Activated T-cell treated with anti-CD3 and anti-CD28 coated beads, Interleukin-2, amount 50 U/mL, for 72 hours (primary cell): Measurements from ENCODE around the gene HSD17B12. TPM values are rescaled to one million over a fixed set of nuclear protein-coding genes. Genes with fewer than 3 reads are reported as not detected.

ENCODE experiments used
- ATAC-seq, 2 donors: fragments of 150-1000 bp; cut with Tn5 transposase; replicated peaks in 1 of 2; 2 replicates each; pipeline ENCODE4 v1.10.0; 2021; ENCODE audit warnings: moderate library complexity in 2 of 2, mild to moderate bottlenecking in 1 of 2
- DNase-seq, 2 donors: peaks; one replicate each; pipeline ENCODE4 v3.0.0; 2021 to 2022; ENCODE audit warnings: mixed read lengths in 1 of 2
- H3K27ac Mint-ChIP-seq: one replicate; pipeline ENCODE4 v1.8.0; 2022; ENCODE audit warnings: mild to moderate bottlenecking, moderate library complexity, mixed read lengths
- H3K27me3 Mint-ChIP-seq: one replicate; pipeline ENCODE4 v1.8.0; 2022; ENCODE audit warnings: low read depth, mixed read lengths
- H3K36me3 Mint-ChIP-seq, 2 donors: one replicate each; pipeline ENCODE4 v1.8.0; 2022; ENCODE audit warnings: mixed read lengths in 2 of 2, mild to moderate bottlenecking in 1 of 2; ENCODE audit not compliant: insufficient read depth in 2 of 2
- H3K4me1 Mint-ChIP-seq: one replicate; pipeline ENCODE4 v1.8.0; 2022; ENCODE audit warnings: low read depth, mixed read lengths
- H3K4me3 Mint-ChIP-seq, 2 donors: one replicate each; pipeline ENCODE4 v1.8.0; 2022; ENCODE audit warnings: mild to moderate bottlenecking in 2 of 2, mixed read lengths in 2 of 2, moderate library complexity in 2 of 2
- H3K9me3 Mint-ChIP-seq, 2 donors: one replicate each; pipeline ENCODE4 v1.8.0; 2022; ENCODE audit warnings: mixed read lengths in 2 of 2
- total RNA-seq, 2 donors: library from RNA; stranded (reverse); gene quantifications; one replicate each; pipeline ENCODE4 v1.2.3, GENCODE V29; 2022

Gene HSD17B12
- total RNA-seq, 2 donors from 2014 or later: 46.2 to 49.0 TPM

- DNase-seq (no peak), ATAC-seq (no peak)
- H3K27ac Mint-ChIP-seq: peak overlapping the region; percentile 64
- H3K4me1 Mint-ChIP-seq: peaks cover 27% of the 10 kb centered on the region
- no peaks in the 10 kb centered on the region for H3K9me3 Mint-ChIP-seq
- no peak overlapping the region for H3K4me3 Mint-ChIP-seq
- H3K36me3 Mint-ChIP-seq: peaks cover 0 to 2% of the 10 kb centered on the region in 2 donors
- H3K27me3 Mint-ChIP-seq: no peaks in the 10 kb centered on the region
Observed at GRCh38 chr11:43834286-43834685, 153.7 kb downstream of the HSD17B12 start.

DNA sequence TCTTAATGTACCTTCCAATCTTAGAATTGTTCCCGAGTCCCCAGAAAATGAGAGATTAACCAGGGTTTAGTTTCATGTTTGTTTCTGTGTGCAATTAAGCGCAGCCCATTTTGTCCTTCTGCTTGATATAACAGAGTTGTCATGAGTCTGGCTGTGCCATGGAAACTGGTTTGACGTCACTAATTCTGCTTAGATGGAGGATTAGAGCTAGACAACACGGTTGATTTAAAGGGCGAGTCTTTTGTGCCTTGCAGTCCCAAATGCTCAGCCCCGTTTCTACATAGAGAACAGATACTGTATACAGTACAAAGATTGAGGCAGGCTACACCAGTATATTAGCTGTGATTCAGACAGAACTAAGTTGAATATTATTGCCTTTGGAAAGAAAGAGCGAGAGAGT, 154.6 kb downstream of the HSD17B12 start:
- Mint-ChIP-seq H3K36me3 (peaks cover 0 to 6% of the 10 kb centered on the region in 2 donors), H3K4me1 (peaks cover 27% of the 10 kb centered on the region), H3K4me3 (no peak overlapping the region), H3K27ac (no peak overlapping the region), H3K27me3 (no peaks in the 10 kb centered on the region), H3K9me3 (no peaks in the 10 kb centered on the region)
- ATAC-seq (no peak), DNase-seq (no peak)

- no peak overlapping the region for H3K27ac Mint-ChIP-seq
- H3K4me1 Mint-ChIP-seq: peaks cover 9% of the 10 kb centered on the region
- H3K4me3 Mint-ChIP-seq: no peak overlapping the region
- DNase-seq (no peak), ATAC-seq (peak in 1 of 2 donors; percentile 54)
- no peaks in the 10 kb centered on the region for H3K9me3 Mint-ChIP-seq
- H3K27me3 Mint-ChIP-seq: no peaks in the 10 kb centered on the region
- peaks cover 0 to 10% of the 10 kb centered on the region in 2 donors for H3K36me3 Mint-ChIP-seq
Observed at GRCh38 chr11:43837879-43838278, 157.3 kb downstream of the HSD17B12 start.

GRCh38 chr11:43842021-43842420, 161.5 kb downstream of the HSD17B12 start:
- Mint-ChIP-seq H3K4me1 (no peaks in the 10 kb centered on the region), H3K9me3 (no peaks in the 10 kb centered on the region), H3K27ac (no peak overlapping the region), H3K27me3 (no peaks in the 10 kb centered on the region), H3K4me3 (no peak overlapping the region), H3K36me3 (peaks cover 0 to 10% of the 10 kb centered on the region in 2 donors)
- DNase-seq (no peak), ATAC-seq (no peak)

- ATAC-seq (no peak), DNase-seq (no peak)
- H3K36me3 Mint-ChIP-seq: peaks cover 0 to 4% of the 10 kb centered on the region in 2 donors
- H3K9me3 Mint-ChIP-seq: no peaks in the 10 kb centered on the region
- H3K27me3 Mint-ChIP-seq: no peaks in the 10 kb centered on the region
- no peaks in the 10 kb centered on the region for H3K4me1 Mint-ChIP-seq
- no peak overlapping the region for H3K27ac Mint-ChIP-seq
- no peak overlapping the region for H3K4me3 Mint-ChIP-seq
Observed at GRCh38 chr11:43845816-43846215, 165.3 kb downstream of the HSD17B12 start.

DNA sequence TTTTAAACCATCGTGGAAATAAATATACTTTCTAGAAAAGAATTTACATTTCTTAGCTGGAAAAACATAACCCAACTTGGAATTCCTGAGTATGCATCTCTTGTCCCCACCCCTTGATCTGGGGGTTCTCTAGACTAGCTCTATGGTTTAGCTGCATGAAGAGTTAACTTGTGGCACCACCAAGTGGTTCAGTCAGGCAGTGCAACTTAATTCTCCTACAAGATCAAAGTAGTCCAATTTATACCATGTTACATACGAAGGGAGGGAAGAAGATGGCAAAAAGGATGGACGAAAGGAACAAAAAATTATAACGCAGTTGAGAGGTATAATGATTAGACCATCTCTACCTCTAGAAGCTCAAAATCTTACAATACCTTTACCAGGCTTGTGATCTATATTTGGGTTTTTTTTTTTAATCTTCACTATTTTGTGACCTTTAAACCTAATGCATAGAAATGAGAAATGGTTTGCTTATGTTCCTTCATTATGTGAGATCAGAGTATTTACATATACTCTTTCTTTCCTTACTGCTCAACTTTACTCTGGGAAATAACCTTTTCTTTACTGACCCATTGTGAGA, 171.6 kb downstream of the HSD17B12 start:
- no peak overlapping the region for H3K4me3 Mint-ChIP-seq
- DNase-seq (peak; percentile 64 to 70), ATAC-seq (peak; percentile 69 to 77)
- H3K36me3 Mint-ChIP-seq: peaks cover 0 to 3% of the 10 kb centered on the region in 2 donors
- no peaks in the 10 kb centered on the region for H3K9me3 Mint-ChIP-seq
- no peak overlapping the region for H3K27ac Mint-ChIP-seq
- no peaks in the 10 kb centered on the region for H3K27me3 Mint-ChIP-seq
- H3K4me1 Mint-ChIP-seq: no peaks in the 10 kb centered on the region

DNA sequence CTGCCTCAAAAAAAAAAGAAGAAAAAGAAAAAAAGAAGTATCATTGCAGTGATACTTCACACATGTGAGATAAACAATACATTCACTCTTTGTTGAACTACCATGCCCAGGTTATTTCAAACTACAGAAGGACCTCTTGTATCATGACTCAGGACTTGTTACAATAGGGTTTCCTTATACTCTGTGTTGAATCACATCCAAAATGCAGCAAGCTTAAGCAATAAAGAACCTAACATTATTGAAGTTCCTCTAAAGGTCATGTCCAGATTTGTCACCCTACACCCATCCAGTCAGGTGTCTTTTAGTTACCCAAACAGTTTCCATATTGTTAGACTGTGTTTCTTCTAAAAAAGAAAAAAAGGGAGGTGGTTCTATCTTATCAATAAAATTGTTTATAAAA, 173.2 kb downstream of the HSD17B12 start:
- H3K36me3 Mint-ChIP-seq: peaks cover 0 to 3% of the 10 kb centered on the region in 2 donors
- H3K4me1 Mint-ChIP-seq: no peaks in the 10 kb centered on the region
- peak overlapping the region; percentile 26 for H3K27ac Mint-ChIP-seq
- no peaks in the 10 kb centered on the region for H3K27me3 Mint-ChIP-seq
- DNase-seq: no peak
- no peak overlapping the region for H3K4me3 Mint-ChIP-seq
- no peak for ATAC-seq
- no peaks in the 10 kb centered on the region for H3K9me3 Mint-ChIP-seq

DNA sequence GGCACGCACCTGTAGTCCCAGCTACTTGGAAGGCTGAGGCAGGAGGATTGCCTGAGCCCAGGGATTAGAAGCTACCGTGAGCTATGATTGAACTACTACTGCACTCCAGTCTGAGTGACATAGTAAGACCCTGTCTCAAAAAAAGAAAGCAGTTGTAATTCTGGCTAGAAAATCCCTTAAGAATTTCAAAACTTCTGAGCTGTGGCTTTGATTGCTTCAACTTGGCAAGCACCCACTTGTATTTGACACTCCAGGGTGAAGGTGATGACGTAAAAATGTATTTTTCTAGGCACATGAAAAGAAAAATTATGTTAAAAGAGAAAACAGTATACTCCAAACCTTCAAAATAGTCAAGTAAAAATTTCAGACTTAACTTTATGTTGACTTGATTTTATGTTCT, 176.5 kb downstream of the HSD17B12 start:
- Mint-ChIP-seq H3K27me3 (no peaks in the 10 kb centered on the region), H3K36me3 (peaks cover 0 to 7% of the 10 kb centered on the region in 2 donors), H3K4me1 (no peaks in the 10 kb centered on the region), H3K4me3 (no peak overlapping the region), H3K27ac (no peak overlapping the region), H3K9me3 (peaks cover 2 to 3% of the 10 kb centered on the region in 2 donors)
- ATAC-seq: no peak
- no peak for DNase-seq

- Mint-ChIP-seq H3K9me3 (peaks cover 2 to 3% of the 10 kb centered on the region in 2 donors), H3K27ac (no peak overlapping the region), H3K4me3 (no peak overlapping the region), H3K4me1 (peaks cover 4% of the 10 kb centered on the region), H3K36me3 (peaks cover 0 to 5% of the 10 kb centered on the region in 2 donors), H3K27me3 (peaks cover 18% of the 10 kb centered on the region)
- DNase-seq (no peak), ATAC-seq (no peak)
Observed at GRCh38 chr11:43861141-43861540, 180.6 kb downstream of the HSD17B12 start.

GRCh38 chr11:43866520-43866919, 186.0 kb downstream of the HSD17B12 start:
- no peak overlapping the region for H3K27ac Mint-ChIP-seq
- H3K4me1 Mint-ChIP-seq: peaks cover 29% of the 10 kb centered on the region
- DNase-seq (no peak), ATAC-seq (no peak)
- H3K4me3 Mint-ChIP-seq: no peak overlapping the region
- peaks cover 0 to 3% of the 10 kb centered on the region in 2 donors for H3K36me3 Mint-ChIP-seq
- H3K9me3 Mint-ChIP-seq: no peaks in the 10 kb centered on the region
- H3K27me3 Mint-ChIP-seq: peaks cover 36% of the 10 kb centered on the region

- H3K27ac Mint-ChIP-seq: no peak overlapping the region
- no peak overlapping the region for H3K4me3 Mint-ChIP-seq
- DNase-seq (no peak), ATAC-seq (no peak)
- H3K4me1 Mint-ChIP-seq: peaks cover 29% of the 10 kb centered on the region
- H3K9me3 Mint-ChIP-seq: no peaks in the 10 kb centered on the region
- peaks cover 0 to 3% of the 10 kb centered on the region in 2 donors for H3K36me3 Mint-ChIP-seq
- peaks cover 39% of the 10 kb centered on the region for H3K27me3 Mint-ChIP-seq
Observed at GRCh38 chr11:43866969-43867368, 186.4 kb downstream of the HSD17B12 start.

- Mint-ChIP-seq H3K9me3 (no peaks in the 10 kb centered on the region), H3K4me3 (peak overlapping the region; percentile 27 to 68), H3K27me3 (peaks cover 59% of the 10 kb centered on the region), H3K36me3 (peaks cover 0 to 3% of the 10 kb centered on the region in 2 donors), H3K27ac (peak overlapping the region; percentile 2), H3K4me1 (peaks cover 26% of the 10 kb centered on the region)
- DNase-seq (peak; percentile 50 to 77), ATAC-seq (peak; percentile 97 to 98)
Observed at GRCh38 chr11:43868852-43869567, 188.5 kb downstream of the HSD17B12 start.

DNA sequence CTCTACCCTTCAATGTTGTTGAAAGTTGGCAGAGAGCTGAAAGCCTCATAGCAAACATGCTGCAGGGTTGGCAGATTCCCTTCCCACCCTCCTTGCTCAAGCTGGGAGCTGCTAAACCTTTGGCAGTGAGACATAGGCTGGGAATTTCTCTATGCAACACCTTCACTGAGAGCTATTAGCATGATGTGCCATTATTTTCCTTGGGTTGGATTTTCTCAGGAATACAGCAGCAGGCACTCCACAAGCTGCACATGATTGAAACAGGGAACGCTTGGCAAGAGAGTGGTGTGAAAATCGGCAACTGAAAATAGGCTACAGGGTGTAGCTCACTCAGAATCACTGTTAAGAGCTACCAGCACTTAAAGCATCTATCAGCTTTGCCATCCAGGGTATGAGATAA, 190.5 kb downstream of the HSD17B12 start:
- DNase-seq (no peak), ATAC-seq (no peak)
- Mint-ChIP-seq H3K27ac (no peak overlapping the region), H3K27me3 (peaks cover 57% of the 10 kb centered on the region), H3K4me3 (no peak overlapping the region), H3K4me1 (peaks cover 25% of the 10 kb centered on the region), H3K36me3 (peaks cover 0 to 3% of the 10 kb centered on the region in 2 donors), H3K9me3 (no peaks in the 10 kb centered on the region)
